Measurements from ENCODE around the gene BPIFB1. TPM values are rescaled to one million over a fixed set of nuclear protein-coding genes. Genes with fewer than 3 reads are reported as not detected.
A peak's percentile ranks its signal among the peaks of the same experiment; 100 is the strongest.

BPIFB1 gene
- total RNA-seq, 1 experiment from 2014 or later = not detected

GRCh38 chr20:33299111-33299603 is 16.1 kb downstream of the BPIFB1 start:
- DNase-seq = peak; percentile 95
- H3K27me3 ChIP-seq (ENCODE audit: control insufficient read depth, insufficient read depth, low read length) = no peaks in the 10 kb centered on the region; the same call in 1 of the 2 replicates
- H3K4me3 ChIP-seq (ENCODE audit: insufficient read depth, low read depth, low read length) = no peak overlapping the region
- H3K36me3 ChIP-seq (replicated peaks; ENCODE audit: control insufficient read depth, insufficient read depth, low read length) = no peaks in the 10 kb centered on the region

GRCh38 chr20:33301192-33301930 is 18.3 kb downstream of the BPIFB1 start:
- no peak overlapping the region for H3K4me3 ChIP-seq (ENCODE audit: insufficient read depth, low read depth, low read length)
- H3K27me3 ChIP-seq (ENCODE audit: control insufficient read depth, insufficient read depth, low read length) = no peaks in the 10 kb centered on the region; the same call in 1 of the 2 replicates
- no peak for DNase-seq
- no peaks in the 10 kb centered on the region for H3K36me3 ChIP-seq (replicated peaks; ENCODE audit: control insufficient read depth, insufficient read depth, low read length)

- H3K27me3 ChIP-seq (ENCODE audit: control insufficient read depth, insufficient read depth, low read length) = no peaks in the 10 kb centered on the region; the same call in 1 of the 2 replicates
- H3K4me3 ChIP-seq (ENCODE audit: insufficient read depth, low read depth, low read length) = no peak overlapping the region
- no peak for DNase-seq
- H3K36me3 ChIP-seq (replicated peaks; ENCODE audit: control insufficient read depth, insufficient read depth, low read length) = no peaks in the 10 kb centered on the region
These were observed 20.6 kb downstream of the BPIFB1 start for GRCh38 chr20:33303595-33303994.

DNA sequence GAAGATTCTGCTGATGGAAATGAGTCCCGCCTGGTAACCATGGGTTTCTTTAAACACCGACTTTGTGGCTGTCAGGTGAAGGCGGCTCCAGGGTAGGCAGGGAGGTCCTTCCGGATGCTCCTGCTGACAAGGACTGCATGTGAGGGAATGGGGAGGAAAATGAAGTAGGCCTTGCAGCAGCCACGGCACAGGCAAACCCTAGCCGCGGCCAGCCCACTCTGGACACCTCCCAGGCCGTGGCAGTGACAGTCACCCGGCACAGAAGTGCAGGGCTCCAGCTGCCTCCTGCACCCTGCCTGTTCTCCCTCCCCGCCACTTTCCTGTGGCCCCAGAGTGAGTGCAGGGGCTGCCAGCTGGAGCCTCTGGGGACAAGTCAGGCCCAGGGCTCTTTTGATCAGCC is 21.0 kb downstream of the BPIFB1 start:
- H3K27me3 ChIP-seq (ENCODE audit: control insufficient read depth, insufficient read depth, low read length) = no peaks in the 10 kb centered on the region
- no peak for DNase-seq
- H3K36me3 ChIP-seq (replicated peaks; ENCODE audit: control insufficient read depth, insufficient read depth, low read length) = no peaks in the 10 kb centered on the region
- H3K4me3 ChIP-seq (ENCODE audit: insufficient read depth, low read depth, low read length) = no peak overlapping the region

GRCh38 chr20:33305589-33306057 is 22.6 kb downstream of the BPIFB1 start:
- Histone ChIP-seq H3K4me3 (ENCODE audit: insufficient read depth, low read depth, low read length) (no peak overlapping the region), H3K36me3 (replicated peaks; ENCODE audit: control insufficient read depth, insufficient read depth, low read length) (no peaks in the 10 kb centered on the region), H3K27me3 (ENCODE audit: control insufficient read depth, insufficient read depth, low read length) (no peaks in the 10 kb centered on the region)
- DNase-seq = no peak

- H3K4me3 ChIP-seq (ENCODE audit: insufficient read depth, low read depth, low read length) = no peak overlapping the region
- H3K27me3 ChIP-seq (ENCODE audit: control insufficient read depth, insufficient read depth, low read length) = no peaks in the 10 kb centered on the region
- H3K36me3 ChIP-seq (replicated peaks; ENCODE audit: control insufficient read depth, insufficient read depth, low read length) = no peaks in the 10 kb centered on the region
- DNase-seq = no peak
These were observed 23.2 kb downstream of the BPIFB1 start for GRCh38 chr20:33306228-33306627.

DNA sequence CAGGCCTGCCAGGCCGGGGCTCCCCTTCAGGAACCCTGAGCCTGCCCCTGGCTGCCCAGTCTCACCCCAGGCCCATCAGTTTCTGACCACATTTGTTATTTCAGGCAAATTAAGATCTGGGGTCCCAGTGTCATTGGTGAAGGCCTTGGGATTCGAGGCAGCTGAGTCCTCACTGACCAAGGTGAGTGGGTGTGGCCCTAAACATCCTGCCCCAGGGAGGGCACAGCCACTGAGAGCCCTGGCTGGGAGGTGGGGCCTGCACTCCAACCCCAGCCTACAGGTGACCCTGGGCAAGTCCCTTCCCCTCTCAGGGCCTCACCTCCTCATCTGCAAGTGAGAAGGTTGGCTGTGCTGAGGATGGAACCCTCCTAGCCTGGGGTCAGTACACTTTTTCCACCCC is 23.8 kb downstream of the BPIFB1 start:
- H3K27me3 ChIP-seq (ENCODE audit: control insufficient read depth, insufficient read depth, low read length) = no peaks in the 10 kb centered on the region
- no peaks in the 10 kb centered on the region for H3K36me3 ChIP-seq (replicated peaks; ENCODE audit: control insufficient read depth, insufficient read depth, low read length)
- H3K4me3 ChIP-seq (ENCODE audit: insufficient read depth, low read depth, low read length) = no peak overlapping the region
- no peak for DNase-seq

DNA sequence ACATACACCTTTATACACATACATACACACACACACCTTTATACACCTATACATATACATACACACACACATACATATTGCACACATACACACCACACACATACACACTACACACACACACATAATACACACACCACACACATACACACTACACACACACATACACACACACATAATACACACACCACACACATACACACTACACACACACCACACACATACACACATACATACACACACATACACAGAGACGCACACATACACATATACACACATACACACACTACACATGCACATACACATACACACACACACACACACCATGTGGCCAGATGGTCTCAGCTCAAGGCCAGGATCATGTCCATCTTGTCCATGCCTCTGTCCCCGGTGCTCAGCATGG is 25.7 kb downstream of the BPIFB1 start:
- DNase-seq = no peak
- Histone ChIP-seq H3K27me3 (ENCODE audit: control insufficient read depth, insufficient read depth, low read length) (no peaks in the 10 kb centered on the region), H3K4me3 (ENCODE audit: insufficient read depth, low read depth, low read length) (no peak overlapping the region), H3K36me3 (replicated peaks; ENCODE audit: control insufficient read depth, insufficient read depth, low read length) (no peaks in the 10 kb centered on the region)

- Histone ChIP-seq H3K4me3 (ENCODE audit: insufficient read depth, low read depth, low read length) (no peak overlapping the region), H3K27me3 (ENCODE audit: control insufficient read depth, insufficient read depth, low read length) (no peaks in the 10 kb centered on the region), H3K36me3 (replicated peaks; ENCODE audit: control insufficient read depth, insufficient read depth, low read length) (no peaks in the 10 kb centered on the region)
- no peak for DNase-seq
These were observed 26.6 kb downstream of the BPIFB1 start for GRCh38 chr20:33309631-33310030.

- no peak for DNase-seq
These were observed 27.4 kb downstream of the BPIFB1 start for GRCh38 chr20:33310327-33310899.

DNA sequence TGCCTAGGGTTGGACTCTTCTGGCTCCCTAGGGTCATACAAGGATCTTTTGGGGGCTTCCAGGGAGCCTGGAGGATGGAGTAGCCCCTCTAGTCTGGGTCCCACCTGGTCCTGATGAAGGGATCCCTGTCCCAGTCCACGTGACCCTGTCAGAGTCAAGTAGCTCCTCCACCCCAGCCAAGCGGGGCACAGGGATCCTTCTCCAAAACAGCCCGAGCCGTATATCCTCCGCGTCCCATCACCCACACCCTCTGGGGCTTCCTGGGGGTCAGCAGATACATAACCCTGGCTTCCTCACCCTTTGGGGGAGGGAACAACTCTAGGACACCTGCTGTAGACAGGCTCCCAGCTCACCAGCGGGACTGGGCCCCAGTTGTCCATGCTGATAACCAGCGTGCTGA is 28.0 kb downstream of the BPIFB1 start:
- Histone ChIP-seq H3K36me3 (replicated peaks; ENCODE audit: control insufficient read depth, insufficient read depth, low read length) (no peaks in the 10 kb centered on the region), H3K27me3 (ENCODE audit: control insufficient read depth, insufficient read depth, low read length) (no peaks in the 10 kb centered on the region), H3K4me3 (ENCODE audit: insufficient read depth, low read depth, low read length) (no peak overlapping the region)
- DNase-seq = no peak

More at GRCh38 chr20:33310327-33310899, 27.4 kb downstream of the BPIFB1 start:
- no peaks in the 10 kb centered on the region for H3K36me3 ChIP-seq (replicated peaks; ENCODE audit: control insufficient read depth, insufficient read depth, low read length)
- H3K4me3 ChIP-seq (ENCODE audit: insufficient read depth, low read depth, low read length) = no peak overlapping the region
- H3K27me3 ChIP-seq (ENCODE audit: control insufficient read depth, insufficient read depth, low read length) = no peaks in the 10 kb centered on the region

DNA sequence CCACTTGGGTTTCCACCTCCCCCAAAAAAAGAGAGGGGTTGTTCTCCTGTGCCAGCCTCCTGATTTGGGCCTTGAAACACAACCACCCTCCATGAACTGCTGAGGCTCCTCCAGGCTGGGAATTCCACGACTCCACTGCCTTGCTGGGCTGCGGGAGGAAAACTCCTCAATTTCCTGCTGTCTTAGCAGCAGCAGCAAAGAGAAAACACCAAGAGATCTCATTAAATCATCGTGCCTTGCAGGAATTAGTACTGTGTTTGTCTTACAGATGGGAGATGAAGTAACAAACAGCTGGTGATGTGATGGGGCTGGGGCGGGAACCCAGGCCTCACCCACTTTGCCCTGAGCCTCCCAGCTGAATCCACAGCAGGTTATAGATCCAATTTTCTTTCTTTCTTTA is 29.0 kb downstream of the BPIFB1 start:
- no peaks in the 10 kb centered on the region for H3K27me3 ChIP-seq (ENCODE audit: control insufficient read depth, insufficient read depth, low read length)
- no peaks in the 10 kb centered on the region for H3K36me3 ChIP-seq (replicated peaks; ENCODE audit: control insufficient read depth, insufficient read depth, low read length)
- no peak for DNase-seq
- no peak overlapping the region for H3K4me3 ChIP-seq (ENCODE audit: insufficient read depth, low read depth, low read length)

DNA sequence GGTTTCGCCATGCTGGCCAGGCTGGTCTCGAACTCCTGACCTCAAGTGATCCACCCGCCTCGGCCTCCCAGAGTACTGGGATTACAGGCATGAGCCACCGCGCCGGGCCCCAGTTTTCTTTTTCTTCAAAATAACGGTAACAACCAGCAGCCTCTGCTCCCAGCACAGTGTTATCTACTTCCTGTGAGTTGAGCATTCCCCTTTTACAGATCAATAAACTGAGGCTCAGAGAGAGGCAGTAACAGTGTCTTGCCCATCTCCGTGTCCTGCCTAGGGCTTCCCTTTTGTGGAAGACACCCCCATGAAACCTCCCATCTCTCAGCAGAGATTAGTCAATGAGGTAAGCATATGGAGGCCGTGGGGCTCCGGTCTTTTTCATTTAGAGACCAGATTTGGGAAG is 29.6 kb downstream of the BPIFB1 start:
- Histone ChIP-seq H3K27me3 (ENCODE audit: control insufficient read depth, insufficient read depth, low read length) (no peaks in the 10 kb centered on the region), H3K36me3 (replicated peaks; ENCODE audit: control insufficient read depth, insufficient read depth, low read length) (no peaks in the 10 kb centered on the region), H3K4me3 (ENCODE audit: insufficient read depth, low read depth, low read length) (no peak overlapping the region)
- DNase-seq = no peak

DNA sequence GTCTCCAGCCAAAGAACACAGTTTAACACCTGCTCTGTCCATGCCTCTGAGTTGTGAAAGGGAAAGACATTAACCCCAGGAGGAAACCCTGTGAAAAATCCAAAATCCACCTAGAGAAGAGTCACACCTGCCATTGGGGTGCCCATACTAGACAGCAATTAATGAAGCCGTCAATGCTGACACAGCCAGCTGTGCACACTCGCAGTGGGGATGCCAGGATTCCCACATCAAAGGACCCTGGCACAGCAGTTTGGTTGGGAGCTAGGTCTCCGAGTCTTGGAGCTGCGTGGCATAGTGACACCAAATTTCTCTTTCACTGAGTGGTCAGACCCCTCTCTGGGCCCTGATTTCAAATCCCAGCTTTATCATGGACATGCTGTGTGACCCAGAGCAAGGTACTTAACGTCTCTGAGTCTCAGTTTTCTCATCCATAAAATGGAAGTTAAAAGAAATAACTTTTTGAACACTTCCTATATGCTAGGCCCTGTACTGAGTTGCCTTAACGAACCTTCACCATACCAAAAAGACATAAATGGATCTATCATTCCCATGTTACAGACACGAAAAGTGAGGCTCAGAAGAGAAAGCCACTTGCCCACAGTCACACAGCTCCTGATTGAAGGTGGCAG is 30.8 kb downstream of the BPIFB1 start:
- Histone ChIP-seq H3K4me3 (ENCODE audit: insufficient read depth, low read depth, low read length) (no peak overlapping the region), H3K36me3 (replicated peaks; ENCODE audit: control insufficient read depth, insufficient read depth, low read length) (no peaks in the 10 kb centered on the region), H3K27me3 (ENCODE audit: control insufficient read depth, insufficient read depth, low read length) (no peaks in the 10 kb centered on the region)
- no peak for DNase-seq

- no peaks in the 10 kb centered on the region for H3K36me3 ChIP-seq (replicated peaks; ENCODE audit: control insufficient read depth, insufficient read depth, low read length)
- no peak for DNase-seq
- no peaks in the 10 kb centered on the region for H3K27me3 ChIP-seq (ENCODE audit: control insufficient read depth, insufficient read depth, low read length)
- H3K4me3 ChIP-seq (ENCODE audit: insufficient read depth, low read depth, low read length) = no peak overlapping the region
These were observed 33.3 kb downstream of the BPIFB1 start for GRCh38 chr20:33316343-33316742.

Measured in H7 (cell line).